DOHH2 (cell line): ENCODE results near the gene HECW1.

ENCODE experiments used
- CTCF ChIP-seq: fragments of 200-600 bp; sonication (generic); IDR thresholded peaks from one replicate; pipeline ENCODE4 v1.5.1; 2014; ENCODE audit warnings: antibody characterized with exemption, mild to moderate bottlenecking, low read depth, low read length; ENCODE audit not compliant: poor library complexity, severe bottlenecking
- EZH2phosphoT487 ChIP-seq: fragments of 200-600 bp; sonication (generic); IDR thresholded peaks from 2 replicates; pipeline ENCODE4 v1.6.1; 2017; ENCODE audit warnings: borderline replicate concordance, mild to moderate bottlenecking, antibody characterized with exemption, low read length, moderate library complexity, mixed read lengths

GRCh38 chr7:43121973-43122372 is 9.5 kb downstream of the HECW1 start:
- TF ChIP-seq CTCF: no peak
- no peak for TF ChIP-seq EZH2phosphoT487
